Vagina (tissue), 2 donors: ENCODE data around the gene TMBIM6. TPM values are rescaled to one million over a fixed set of nuclear protein-coding genes. Genes with fewer than 3 reads are reported as not detected.
"Not testable (repeated sequence)": the region's sequence is repeated elsewhere in the genome, so short reads cannot be mapped to it uniquely, and the experiment has no call there.

Experiments
- DNase-seq, 2 donors: peaks; one replicate each; pipeline ENCODE4 v3.0.0-alpha.2; 2017; ENCODE audit errors: extremely low spot score in 2 of 2
- H3K27ac ChIP-seq: fragments of 200-600 bp; sonication (generic); one replicate; pipeline ENCODE4 v1.5.1; 2019
- H3K27me3 ChIP-seq: fragments of 200-600 bp; sonication (generic); one replicate; pipeline ENCODE4 v1.5.1; 2019
- H3K36me3 ChIP-seq, 2 donors: fragments of 200-600 bp; sonication (generic); one replicate each; pipeline ENCODE4 v1.5.1; 2017 to 2019
- H3K4me1 ChIP-seq: fragments of 200-600 bp; sonication (generic); one replicate; pipeline ENCODE4 v1.5.1; 2019
- H3K4me3 ChIP-seq, 2 donors: fragments of 200-600 bp; sonication (generic); 1 replicate in 1 of 2; 2 replicates in 1 of 2; pipeline ENCODE4 v1.5.1; 2016 to 2019
- H3K9me3 ChIP-seq: fragments of 200-600 bp; sonication (generic); one replicate; pipeline ENCODE4 v1.5.1; 2019
- CTCF ChIP-seq, 3 experiments: fragments of 450-650 bp in 2 of 3; fragments of 200-600 bp in 1 of 3; sonication (generic) in 1 of 3; IDR thresholded peaks; one replicate each; pipeline ENCODE4 v1.5.1; 2017 to 2019; ENCODE audit warnings: antibody characterized with exemption in 3 of 3, mild to moderate bottlenecking in 2 of 3, moderate library complexity in 2 of 3
- POLR2A ChIP-seq, 2 donors: fragments of 450-650 bp; IDR thresholded peaks; one replicate each; pipeline ENCODE4 v1.6.1; 2017; ENCODE audit warnings: antibody characterized with exemption in 2 of 2, mild to moderate bottlenecking in 2 of 2, moderate library complexity in 2 of 2
- POLR2AphosphoS5 ChIP-seq, 2 donors: sonication (generic); formaldehyde crosslinking; IDR thresholded peaks; one replicate each; pipeline ENCODE4 v1.9.0; 2017; ENCODE audit warnings: antibody characterized with exemption in 2 of 2, mild to moderate bottlenecking in 2 of 2, low read depth in 1 of 2; ENCODE audit not compliant: insufficient read depth in 1 of 2
- intact Hi-C: fragments of 100-400 bp; cut with DNase I; formaldehyde crosslinking; loops from one replicate; pipeline ENCODE4 v1.15.1; 2023
- total RNA-seq: library from RNA; depleted of rRNA; stranded (reverse); fragments of >200 nt; gene quantifications from one replicate; pipeline ENCODE4 v1.2.3, GENCODE V29; 2016

Gene TMBIM6
- total RNA-seq, 1 donor from 2014 or later = 240 TPM

GRCh38 chr12:49777800-49778748, 36.7 kb downstream of the TMBIM6 start:
- peak in 2 of 3 experiments; percentile 38 to 46 for TF ChIP-seq CTCF (IDR thresholded peaks at IDR 0.05)
- TF ChIP-seq POLR2A (IDR thresholded peaks at IDR 0.05) = no peak
- no peak for TF ChIP-seq POLR2AphosphoS5 (IDR thresholded peaks at IDR 0.05; ENCODE audit: insufficient read depth in 1 of 2, low read depth in 1 of 2)
- H3K27ac ChIP-seq = no peak overlapping the region
- no peaks in the 10 kb centered on the region for H3K36me3 ChIP-seq
- no peaks in the 10 kb centered on the region for H3K27me3 ChIP-seq
- H3K9me3 ChIP-seq = no peaks in the 10 kb centered on the region
- peaks cover 9% of the 10 kb centered on the region for H3K4me1 ChIP-seq
- no peak for DNase-seq
- no peak overlapping the region for H3K4me3 ChIP-seq
- intact Hi-C loops = loop anchor here (5.0 kb wide), 1 partner anchor 59 kb away; no protein-coding TSS in a partner anchor

DNA sequence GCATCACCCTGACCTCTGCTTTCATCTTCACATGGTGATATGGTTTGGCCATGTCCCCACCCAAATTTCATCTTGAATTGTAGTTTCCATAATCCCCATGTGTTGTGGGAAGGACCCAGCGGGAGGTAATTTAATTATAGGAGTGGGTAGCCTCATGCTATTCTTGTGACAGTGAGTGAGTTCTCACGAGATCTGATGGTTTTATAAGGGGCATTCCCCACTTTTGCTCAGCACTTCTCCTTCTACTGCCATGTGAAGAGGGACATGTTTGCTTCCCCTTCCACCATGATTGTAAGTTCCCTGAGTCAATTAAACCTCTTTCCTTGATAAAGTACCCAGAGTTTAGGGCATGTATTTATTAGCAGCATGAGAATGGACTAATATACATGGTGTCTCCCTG, 38.2 kb downstream of the TMBIM6 start:
- intact Hi-C loops = loop anchor here (5.0 kb wide), 1 partner anchor 58 kb away; no protein-coding TSS in a partner anchor

DNA sequence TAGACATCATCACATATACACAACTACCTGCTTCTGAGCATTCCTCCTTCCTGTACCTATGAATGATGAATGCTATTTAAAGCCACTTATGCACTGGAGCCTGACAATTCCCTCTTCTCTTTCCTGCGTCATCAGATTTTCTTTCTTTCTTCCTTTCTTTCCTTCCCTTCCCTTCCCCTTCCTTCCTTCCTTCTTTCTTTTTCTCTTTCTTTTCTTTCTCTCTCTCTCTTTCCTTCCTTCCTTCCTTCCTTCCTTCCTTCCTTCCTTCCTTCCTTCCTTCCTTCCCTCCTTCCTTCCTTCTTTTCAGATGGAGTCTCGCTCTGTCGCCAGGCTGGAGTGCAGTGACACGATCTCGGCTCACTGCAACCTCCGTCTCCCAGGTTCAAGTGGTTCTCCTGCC, 39.6 kb downstream of the TMBIM6 start:
- peaks cover 17% of the 10 kb centered on the region for H3K4me1 ChIP-seq
- intact Hi-C loops, H3K9me3 ChIP-seq, H3K36me3 ChIP-seq, H3K27ac ChIP-seq, DNase-seq, H3K4me3 ChIP-seq, H3K27me3 ChIP-seq: not testable (repeated sequence)

More for the DNA sequence above, 38.2 kb downstream of the TMBIM6 start:
- no peak for DNase-seq
- Histone ChIP-seq H3K9me3 (no peaks in the 10 kb centered on the region), H3K4me3 (no peak overlapping the region), H3K36me3 (no peaks in the 10 kb centered on the region), H3K4me1 (peaks cover 13% of the 10 kb centered on the region), H3K27me3 (no peaks in the 10 kb centered on the region), H3K27ac (no peak overlapping the region)
- TF ChIP-seq POLR2AphosphoS5 (IDR thresholded peaks at IDR 0.05; ENCODE audit: insufficient read depth in 1 of 2, low read depth in 1 of 2) (no peak), CTCF (IDR thresholded peaks at IDR 0.05) (no peak), POLR2A (IDR thresholded peaks at IDR 0.05) (no peak)

DNA sequence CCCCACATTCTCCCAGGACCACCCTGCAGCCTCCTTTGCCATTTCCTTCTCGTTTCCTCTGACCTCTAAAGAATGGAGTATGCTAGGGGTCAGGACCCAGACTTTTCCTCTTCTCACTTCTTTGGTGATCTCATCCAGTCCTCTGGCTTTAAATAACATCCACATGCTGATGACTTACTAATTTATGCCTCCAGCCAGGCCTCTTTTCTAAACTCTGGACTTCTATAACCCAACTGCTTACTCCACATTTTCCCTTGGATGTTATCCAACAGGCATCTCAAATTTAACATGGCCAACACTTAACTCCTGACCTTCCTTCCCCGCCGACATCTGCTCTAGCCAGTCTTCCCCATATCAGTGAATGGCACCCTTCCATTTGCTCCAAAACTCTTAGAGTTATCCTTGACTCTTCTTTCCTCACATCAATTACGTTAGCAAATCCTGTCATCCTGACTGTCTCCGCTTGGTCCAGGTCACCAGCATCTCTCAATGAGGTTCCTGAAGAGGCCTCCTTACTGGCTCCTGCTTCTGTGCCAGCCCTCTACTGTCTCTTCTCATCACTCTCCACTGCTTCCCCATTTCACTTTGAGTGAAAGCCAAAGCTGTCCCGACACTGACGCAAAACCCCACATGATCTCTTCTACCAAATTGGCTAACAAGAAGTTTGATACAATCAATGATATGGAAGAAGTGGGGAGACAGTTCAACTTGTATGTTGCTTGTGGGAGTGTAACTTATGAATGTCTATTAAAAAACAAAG, 42.7 kb downstream of the TMBIM6 start:
- no peak for TF ChIP-seq CTCF (IDR thresholded peaks at IDR 0.05)
- no peak for TF ChIP-seq POLR2AphosphoS5 (IDR thresholded peaks at IDR 0.05; ENCODE audit: insufficient read depth in 1 of 2, low read depth in 1 of 2)
- TF ChIP-seq POLR2A (IDR thresholded peaks at IDR 0.05) = no peak
- H3K4me3 ChIP-seq = no peak overlapping the region
- H3K27me3 ChIP-seq = no peaks in the 10 kb centered on the region
- intact Hi-C loops = no loop called here
- peak overlapping the region; percentile 65 for H3K27ac ChIP-seq
- no peak for DNase-seq
- H3K36me3 ChIP-seq = no peaks in the 10 kb centered on the region
- H3K9me3 ChIP-seq = no peaks in the 10 kb centered on the region
- H3K4me1 ChIP-seq = peaks cover 8% of the 10 kb centered on the region

DNA sequence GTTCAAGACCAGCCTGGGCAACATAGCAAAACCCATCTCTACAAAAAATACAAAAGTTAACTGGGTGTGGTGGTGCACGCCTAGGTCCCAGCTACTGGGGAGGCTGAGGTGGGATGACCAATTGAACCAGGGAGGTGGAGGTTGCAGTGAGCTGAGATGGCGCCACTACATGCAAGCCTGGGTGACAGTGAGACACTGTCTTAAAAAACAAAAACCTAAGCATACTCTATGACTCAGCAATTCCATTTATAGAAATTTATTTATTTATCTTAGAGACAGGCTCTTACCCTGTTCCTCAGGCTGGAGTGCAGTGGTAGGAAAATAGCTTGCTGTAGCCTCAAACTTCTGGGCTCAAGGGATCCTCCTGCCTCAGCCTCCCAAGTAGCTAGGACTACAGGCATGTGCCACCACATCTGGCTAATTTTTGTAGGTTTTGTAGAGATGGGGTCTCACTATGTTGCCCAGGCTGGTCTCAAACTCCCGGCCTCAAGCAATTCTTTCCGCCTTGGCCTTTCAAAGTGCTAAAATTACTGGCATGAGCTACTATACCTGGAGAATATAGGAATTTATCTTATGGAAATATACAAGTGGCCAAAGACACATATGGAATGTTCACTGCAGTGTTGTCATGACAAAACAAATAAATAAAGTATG, 43.5 kb downstream of the TMBIM6 start:
- Histone ChIP-seq H3K27ac (peak overlapping the region; percentile 47), H3K4me3 (no peak overlapping the region), H3K36me3 (no peaks in the 10 kb centered on the region), H3K9me3 (no peaks in the 10 kb centered on the region), H3K4me1 (peaks cover 8% of the 10 kb centered on the region), H3K27me3 (no peaks in the 10 kb centered on the region)
- intact Hi-C loops = no loop called here
- TF ChIP-seq POLR2AphosphoS5 (IDR thresholded peaks at IDR 0.05; ENCODE audit: insufficient read depth in 1 of 2, low read depth in 1 of 2) = no peak
- DNase-seq = no peak
